ENCODE data around the gene L1CAM. TPM values are rescaled to one million over a fixed set of nuclear protein-coding genes. Genes with fewer than 3 reads are reported as not detected.

L1CAM gene
- total RNA-seq, 2 experiments from 2014 or later: not detected

DNA sequence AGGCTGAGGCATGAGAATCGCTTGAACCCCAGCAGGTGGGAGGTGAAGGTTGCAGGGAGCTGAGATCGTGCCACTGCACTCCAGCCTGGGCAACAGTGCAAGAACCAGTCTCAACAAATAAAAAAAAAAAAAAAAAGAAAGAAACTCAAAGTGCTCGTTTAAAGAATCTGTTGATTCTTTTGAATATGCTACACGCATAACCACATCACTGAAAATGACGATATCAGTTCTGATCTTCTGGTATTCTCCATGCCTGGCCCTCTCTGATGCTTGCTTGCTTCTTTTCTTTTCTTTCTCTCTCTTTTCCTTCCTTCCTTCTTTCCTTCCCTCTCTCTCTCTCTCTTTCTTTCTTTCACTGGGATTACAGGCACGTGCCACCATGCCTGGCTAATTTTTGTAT, 25.8 kb upstream of the L1CAM start:
- Histone ChIP-seq H2AFZ (ENCODE audit: low read length) (no peak overlapping the region), H3K79me2 (ENCODE audit: insufficient read depth, low read depth, low read length) (no peaks in the 10 kb centered on the region), H3K4me1 (ENCODE audit: insufficient read depth, low read length, poor library complexity, severe bottlenecking) (no peaks in the 10 kb centered on the region), H4K20me1 (ENCODE audit: insufficient read depth, low read length) (no peaks in the 10 kb centered on the region), H3K4me3 (ENCODE audit: low read depth, low read length, poor library complexity, severe bottlenecking) (no peak overlapping the region), H3K27ac (ENCODE audit: low read depth, low read length, poor library complexity, severe bottlenecking) (no peak overlapping the region), H3K4me2 (ENCODE audit: low read length) (no peak overlapping the region), H3K9me2 (ENCODE audit: insufficient read depth, low read length) (no peaks in the 10 kb centered on the region), H3K9me3 (ENCODE audit: low read length) (no peaks in the 10 kb centered on the region), H3K36me3 (ENCODE audit: insufficient read depth, low read length) (peaks cover 15% of the 10 kb centered on the region)
- BruUV-seq (replicated peaks): no TSS peak
- DNase-seq (ENCODE audit: low spot score): no peak
- intact Hi-C loops (cut with micrococcal nuclease; ENCODE audit: unreplicated experiment): no loop called here
- CTCF ChIA-PET (ENCODE audit: unreplicated experiment): no interaction called here
- POLR2A ChIA-PET: interaction anchor here (0.9 kb wide), 1 partner anchor 11 kb away, joined by 3 read pairs; no protein-coding TSS in a partner anchor
- TF ChIP-seq, protein P1, sequence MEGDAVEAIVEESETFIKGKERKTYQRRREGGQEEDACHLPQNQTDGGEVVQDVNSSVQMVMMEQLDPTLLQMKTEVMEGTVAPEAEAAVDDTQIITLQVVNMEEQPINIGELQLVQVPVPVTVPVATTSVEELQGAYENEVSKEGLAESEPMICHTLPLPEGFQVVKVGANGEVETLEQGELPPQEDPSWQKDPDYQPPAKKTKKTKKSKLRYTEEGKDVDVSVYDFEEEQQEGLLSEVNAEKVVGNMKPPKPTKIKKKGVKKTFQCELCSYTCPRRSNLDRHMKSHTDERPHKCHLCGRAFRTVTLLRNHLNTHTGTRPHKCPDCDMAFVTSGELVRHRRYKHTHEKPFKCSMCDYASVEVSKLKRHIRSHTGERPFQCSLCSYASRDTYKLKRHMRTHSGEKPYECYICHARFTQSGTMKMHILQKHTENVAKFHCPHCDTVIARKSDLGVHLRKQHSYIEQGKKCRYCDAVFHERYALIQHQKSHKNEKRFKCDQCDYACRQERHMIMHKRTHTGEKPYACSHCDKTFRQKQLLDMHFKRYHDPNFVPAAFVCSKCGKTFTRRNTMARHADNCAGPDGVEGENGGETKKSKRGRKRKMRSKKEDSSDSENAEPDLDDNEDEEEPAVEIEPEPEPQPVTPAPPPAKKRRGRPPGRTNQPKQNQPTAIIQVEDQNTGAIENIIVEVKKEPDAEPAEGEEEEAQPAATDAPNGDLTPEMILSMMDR (conservative IDR thresholded peaks at IDR 0.05; ENCODE audit: low read length): no peak
- TF ChIP-seq EZH2phosphoT487 (IDR thresholded peaks at IDR 0.05; ENCODE audit: borderline replicate concordance, low read depth, low read length): no peak

DNA sequence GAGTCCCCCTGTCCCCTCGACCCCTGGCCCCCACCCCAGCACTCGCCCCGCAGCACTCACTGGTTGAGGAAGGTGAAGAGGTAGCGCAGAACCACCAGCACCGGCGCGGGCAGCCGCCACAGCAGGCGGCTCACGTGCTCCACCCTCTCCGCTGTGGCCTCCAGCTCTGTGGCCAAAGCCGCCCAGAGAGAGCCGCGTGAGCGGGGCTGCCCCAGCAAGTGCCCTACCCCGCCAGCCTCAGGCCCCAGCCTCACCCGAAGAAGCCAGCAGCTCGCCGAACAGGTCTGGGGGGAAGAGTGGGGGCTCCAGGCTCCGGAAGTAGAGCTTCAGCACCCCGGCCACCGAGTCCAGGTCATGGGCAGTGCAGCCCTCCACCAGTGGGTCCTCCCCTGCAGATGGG, 24.5 kb upstream of the L1CAM start:
- H4K20me1 ChIP-seq (ENCODE audit: insufficient read depth, low read length): no peaks in the 10 kb centered on the region
- H3K79me2 ChIP-seq (ENCODE audit: insufficient read depth, low read depth, low read length): no peaks in the 10 kb centered on the region
- CTCF ChIA-PET (ENCODE audit: unreplicated experiment): no interaction called here
- H3K4me2 ChIP-seq (ENCODE audit: low read length): no peak overlapping the region
- H3K9me2 ChIP-seq (ENCODE audit: insufficient read depth, low read length): no peaks in the 10 kb centered on the region
- no peaks in the 10 kb centered on the region for H3K9me3 ChIP-seq (ENCODE audit: low read length)
- POLR2A ChIA-PET: interaction anchor here (0.9 kb wide), 1 partner anchor 144 kb away, joined by 4 read pairs; no protein-coding TSS in a partner anchor
- TF ChIP-seq EZH2phosphoT487 (IDR thresholded peaks at IDR 0.05; ENCODE audit: borderline replicate concordance, low read depth, low read length): no peak
- TF ChIP-seq, protein P1 (conservative IDR thresholded peaks at IDR 0.05; ENCODE audit: low read length): no peak
- no TSS peak for BruUV-seq (replicated peaks)
- no peak overlapping the region for H2AFZ ChIP-seq (ENCODE audit: low read length)
- no peaks in the 10 kb centered on the region for H3K4me1 ChIP-seq (ENCODE audit: insufficient read depth, low read length, poor library complexity, severe bottlenecking)
- H3K27ac ChIP-seq (ENCODE audit: low read depth, low read length, poor library complexity, severe bottlenecking): no peak overlapping the region
- H3K4me3 ChIP-seq (ENCODE audit: low read depth, low read length, poor library complexity, severe bottlenecking): no peak overlapping the region
- peaks cover 15% of the 10 kb centered on the region for H3K36me3 ChIP-seq (ENCODE audit: insufficient read depth, low read length)
- intact Hi-C loops (cut with micrococcal nuclease; ENCODE audit: unreplicated experiment): no loop called here
- DNase-seq (ENCODE audit: low spot score): no peak

DNA sequence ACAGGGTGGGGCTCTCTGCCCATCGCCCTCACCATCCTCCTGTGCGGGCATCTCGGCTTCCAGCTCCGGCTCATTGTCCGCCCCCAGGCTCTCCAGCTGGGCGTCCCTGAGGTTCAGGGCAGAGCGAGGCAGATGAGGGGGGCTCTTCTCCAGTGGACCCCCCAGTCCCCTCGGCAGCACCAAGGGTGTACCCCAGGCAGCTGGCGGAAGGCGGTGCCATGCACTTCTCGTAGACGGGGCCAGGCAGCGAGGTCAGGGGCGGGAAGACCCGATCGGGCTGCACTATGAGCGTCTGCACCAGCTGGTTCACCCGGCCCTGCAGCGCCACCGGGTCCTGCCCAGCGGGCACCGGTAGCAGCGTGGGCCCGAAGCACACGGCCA, 24.0 kb upstream of the L1CAM start:
- no peak for DNase-seq (ENCODE audit: low spot score)
- Histone ChIP-seq H3K9me2 (ENCODE audit: insufficient read depth, low read length) (no peaks in the 10 kb centered on the region), H3K9me3 (ENCODE audit: low read length) (no peaks in the 10 kb centered on the region), H2AFZ (ENCODE audit: low read length) (no peak overlapping the region), H4K20me1 (ENCODE audit: insufficient read depth, low read length) (no peaks in the 10 kb centered on the region), H3K4me1 (ENCODE audit: insufficient read depth, low read length, poor library complexity, severe bottlenecking) (no peaks in the 10 kb centered on the region), H3K4me3 (ENCODE audit: low read depth, low read length, poor library complexity, severe bottlenecking) (no peak overlapping the region), H3K79me2 (ENCODE audit: insufficient read depth, low read depth, low read length) (no peaks in the 10 kb centered on the region), H3K4me2 (ENCODE audit: low read length) (no peak overlapping the region), H3K27ac (ENCODE audit: low read depth, low read length, poor library complexity, severe bottlenecking) (no peak overlapping the region), H3K36me3 (ENCODE audit: insufficient read depth, low read length) (peaks cover 15% of the 10 kb centered on the region)
- ChIA-PET CTCF (ENCODE audit: unreplicated experiment) (no interaction called here), POLR2A (no interaction called here)
- intact Hi-C loops (cut with micrococcal nuclease; ENCODE audit: unreplicated experiment): no loop called here
- TF ChIP-seq, protein P1 (conservative IDR thresholded peaks at IDR 0.05; ENCODE audit: low read length): no peak
- no peak for TF ChIP-seq EZH2phosphoT487 (IDR thresholded peaks at IDR 0.05; ENCODE audit: borderline replicate concordance, low read depth, low read length)
- no TSS peak for BruUV-seq (replicated peaks)
